Smooth muscle cell (in vitro differentiated cells): Measurements from ENCODE around the gene MRPL51. TPM values are rescaled to one million over a fixed set of nuclear protein-coding genes. Genes with fewer than 3 reads are reported as not detected.

ENCODE experiments used
- DNase-seq: peaks from one replicate; lab custom pipeline; 2025; ENCODE audit not compliant: unreplicated experiment; lab: John Stamatoyannopoulos, UW
- H2AFZ ChIP-seq: fragments of 200-600 bp; sonication (generic); 2 replicates; pipeline ENCODE4 v1.6.0; 2016; ENCODE audit warnings: antibody characterized with exemption, low read depth, mild to moderate bottlenecking
- H3F3A ChIP-seq: fragments of 200-600 bp; sonication (generic); 2 replicates; pipeline ENCODE4 v1.6.0; 2017; ENCODE audit warnings: antibody characterized with exemption, low read depth
- H3K27ac ChIP-seq: fragments of 200-600 bp; sonication (generic); 2 replicates; pipeline ENCODE4 v1.5.1; 2016; ENCODE audit warnings: low read depth, mild to moderate bottlenecking
- H3K27me3 ChIP-seq: fragments of 200-600 bp; sonication (generic); 2 replicates; pipeline ENCODE4 v1.6.1; 2016; ENCODE audit warnings: low read depth, mild to moderate bottlenecking
- H3K36me3 ChIP-seq: fragments of 200-600 bp; sonication (generic); 2 replicates; pipeline ENCODE4 v1.5.1; 2016; ENCODE audit warnings: low read depth
- H3K4me1 ChIP-seq: fragments of 200-600 bp; sonication (generic); 2 replicates; pipeline ENCODE4 v1.5.1; 2016; ENCODE audit warnings: low read depth
- H3K4me2 ChIP-seq: fragments of 200-600 bp; sonication (generic); 2 replicates; pipeline ENCODE4 v1.6.0; 2016; ENCODE audit warnings: mild to moderate bottlenecking
- H3K4me3 ChIP-seq: fragments of 200-600 bp; sonication (generic); 2 replicates; pipeline ENCODE4 v1.5.1; 2016; ENCODE audit warnings: mild to moderate bottlenecking
- H3K79me2 ChIP-seq: fragments of 200-600 bp; sonication (generic); 2 replicates; pipeline ENCODE4 v1.6.0; 2016; ENCODE audit warnings: low read depth, mild to moderate bottlenecking
- H3K9ac ChIP-seq: fragments of 200-600 bp; sonication (generic); 2 replicates; pipeline ENCODE4 v1.6.0; 2016; ENCODE audit warnings: low read depth
- H3K9me3 ChIP-seq: fragments of 200-600 bp; sonication (generic); replicated peaks from 2 replicates; pipeline ENCODE4 v1.5.1; 2016; ENCODE audit warnings: low read depth
- H4K20me1 ChIP-seq: fragments of 200-600 bp; sonication (generic); 2 replicates; pipeline ENCODE4 v1.6.0; 2016; ENCODE audit warnings: low read depth
- WGBS: methylation state at CpG from one replicate; pipeline ENCODE4 v1.1.7; 2016; ENCODE audit warnings: low lambda C conversion rate; 5-methylcytosine and 5-hydroxymethylcytosine counted together
- polyA plus RNA-seq: library from polyadenylated mRNA; unstranded; fragments of >200 nt; fragmentation: Nextera tagmentation; extraction: Ambion mirVana; gene quantifications from 2 replicates; pipeline ENCODE4 v1.2.1, GENCODE V29; 2016
- total RNA-seq: library from RNA; depleted of rRNA; stranded (reverse); fragments of >200 nt; gene quantifications from 2 replicates; pipeline ENCODE4 v1.2.3, GENCODE V29; 2014
- TF ChIP-seq, protein P1 (sequence below): fragments of 200-600 bp; sonication (generic); IDR thresholded peaks from 2 replicates; pipeline ENCODE4 v1.5.1; 2017; ENCODE audit warnings: borderline replicate concordance, mild to moderate bottlenecking, antibody characterized with exemption; ENCODE audit not compliant: insufficient read depth, poor library complexity, severe bottlenecking

The MRPL51 gene
- total and polyA plus RNA-seq, 2 experiments from 2014 or later = 126 to 364 TPM

DNA sequence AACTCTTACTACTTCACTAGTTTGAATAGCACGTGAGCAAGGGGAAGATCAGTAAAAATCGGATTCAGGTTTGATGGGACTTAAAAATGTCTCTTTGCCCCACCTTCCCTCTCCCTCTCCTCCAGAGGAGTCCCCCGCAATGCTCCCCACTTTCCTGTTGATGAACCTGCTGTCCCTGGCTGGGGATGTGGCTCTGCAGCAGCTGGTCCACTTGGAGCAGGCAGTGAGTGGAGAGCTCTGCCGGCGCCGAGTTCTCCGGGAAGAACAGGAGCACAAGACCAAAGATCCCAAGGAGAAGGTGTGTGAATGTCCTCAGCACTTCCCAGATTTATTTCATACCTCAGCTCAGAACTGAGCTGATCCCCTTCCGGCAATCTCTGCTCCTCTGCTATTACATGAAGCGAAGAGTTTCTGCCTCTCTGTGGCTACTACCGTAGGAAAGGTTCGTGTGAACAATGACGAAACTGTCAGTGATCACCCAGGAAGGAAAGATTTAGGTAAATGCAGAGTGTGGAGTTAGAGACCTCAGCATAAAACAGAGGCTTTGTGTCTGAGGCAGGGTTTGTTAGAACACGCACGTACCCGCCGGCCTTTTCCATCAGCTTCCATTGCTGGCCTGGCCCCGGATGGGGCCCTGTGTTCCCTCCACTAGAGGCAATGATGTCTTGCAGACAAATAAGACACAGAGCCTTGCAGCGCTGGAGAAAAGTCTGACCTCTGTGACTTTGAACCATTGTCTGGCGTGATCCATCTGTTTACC lies 33.9 kb upstream of the MRPL51 start:
- no peaks in the 10 kb centered on the region for H4K20me1 ChIP-seq
- H3F3A ChIP-seq = peaks cover 21% of the 10 kb centered on the region
- TF ChIP-seq, protein P1, sequence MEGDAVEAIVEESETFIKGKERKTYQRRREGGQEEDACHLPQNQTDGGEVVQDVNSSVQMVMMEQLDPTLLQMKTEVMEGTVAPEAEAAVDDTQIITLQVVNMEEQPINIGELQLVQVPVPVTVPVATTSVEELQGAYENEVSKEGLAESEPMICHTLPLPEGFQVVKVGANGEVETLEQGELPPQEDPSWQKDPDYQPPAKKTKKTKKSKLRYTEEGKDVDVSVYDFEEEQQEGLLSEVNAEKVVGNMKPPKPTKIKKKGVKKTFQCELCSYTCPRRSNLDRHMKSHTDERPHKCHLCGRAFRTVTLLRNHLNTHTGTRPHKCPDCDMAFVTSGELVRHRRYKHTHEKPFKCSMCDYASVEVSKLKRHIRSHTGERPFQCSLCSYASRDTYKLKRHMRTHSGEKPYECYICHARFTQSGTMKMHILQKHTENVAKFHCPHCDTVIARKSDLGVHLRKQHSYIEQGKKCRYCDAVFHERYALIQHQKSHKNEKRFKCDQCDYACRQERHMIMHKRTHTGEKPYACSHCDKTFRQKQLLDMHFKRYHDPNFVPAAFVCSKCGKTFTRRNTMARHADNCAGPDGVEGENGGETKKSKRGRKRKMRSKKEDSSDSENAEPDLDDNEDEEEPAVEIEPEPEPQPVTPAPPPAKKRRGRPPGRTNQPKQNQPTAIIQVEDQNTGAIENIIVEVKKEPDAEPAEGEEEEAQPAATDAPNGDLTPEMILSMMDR = no peak
- H3K9ac ChIP-seq = no peak overlapping the region
- H3K27me3 ChIP-seq = no peaks in the 10 kb centered on the region
- no peak overlapping the region for H3K4me2 ChIP-seq
- DNase-seq = no peak
- WGBS = 87% methylated on average over 18 of the region's 19 CpGs
- H2AFZ ChIP-seq = no peak overlapping the region
- H3K27ac ChIP-seq = no peak overlapping the region
- no peak overlapping the region for H3K4me3 ChIP-seq
- H3K9me3 ChIP-seq = no peaks in the 10 kb centered on the region
- H3K36me3 ChIP-seq = peaks cover 14% of the 10 kb centered on the region
- H3K79me2 ChIP-seq = no peaks in the 10 kb centered on the region
- peaks cover 5% of the 10 kb centered on the region for H3K4me1 ChIP-seq

DNA sequence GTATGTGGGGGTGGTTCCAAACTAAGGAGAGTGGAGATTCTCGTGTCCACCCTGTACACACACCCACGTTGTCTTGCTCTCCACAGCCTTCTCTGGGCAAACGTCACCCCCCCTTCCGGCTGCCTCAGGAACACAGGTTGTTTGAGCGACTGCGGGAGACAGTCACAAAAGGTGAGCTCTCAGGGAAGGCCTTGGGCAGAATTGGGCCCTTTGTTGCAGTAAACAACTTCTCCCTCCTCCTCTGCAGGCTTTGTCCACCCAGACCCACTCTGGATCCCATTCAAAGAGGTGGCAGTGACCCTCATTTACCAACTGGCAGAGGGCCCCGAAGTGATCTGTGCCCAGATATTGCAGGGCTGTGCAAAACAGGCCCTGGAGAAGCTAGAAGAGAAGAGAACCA lies 33.1 kb upstream of the MRPL51 start:
- H3K9me3 ChIP-seq = no peaks in the 10 kb centered on the region
- H2AFZ ChIP-seq = no peak overlapping the region
- no peak overlapping the region for H3K27ac ChIP-seq
- H3K9ac ChIP-seq = no peak overlapping the region
- TF ChIP-seq, protein P1 = no peak
- no peak overlapping the region for H3K4me3 ChIP-seq
- no peak overlapping the region for H3K4me2 ChIP-seq
- DNase-seq = no peak
- no peaks in the 10 kb centered on the region for H3K4me1 ChIP-seq
- no peaks in the 10 kb centered on the region for H3K27me3 ChIP-seq
- WGBS = 94% methylated on average over 7 of the region's 7 CpGs
- H3K79me2 ChIP-seq = no peaks in the 10 kb centered on the region
- peaks cover 14% of the 10 kb centered on the region for H3K36me3 ChIP-seq
- no peaks in the 10 kb centered on the region for H4K20me1 ChIP-seq
- peaks cover 13% of the 10 kb centered on the region for H3F3A ChIP-seq

DNA sequence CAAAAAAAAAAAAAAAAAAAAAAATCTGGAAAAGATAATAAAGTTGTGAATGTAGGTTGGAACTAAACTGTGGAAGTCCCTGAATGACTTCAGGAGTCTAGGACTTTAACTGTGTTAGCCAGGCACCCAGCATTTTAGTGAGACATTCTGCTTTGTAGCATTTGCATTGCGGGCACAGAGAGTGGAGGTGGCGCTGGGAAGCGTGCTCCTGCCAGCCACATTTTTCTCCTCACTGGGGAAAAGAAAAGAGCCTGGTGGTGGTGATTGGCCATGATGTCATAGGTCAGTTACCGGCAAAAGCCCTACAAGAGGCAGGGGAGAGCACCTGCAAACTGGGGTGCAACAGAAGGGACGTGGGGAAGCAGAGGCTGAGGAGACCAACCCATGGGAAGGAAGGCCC lies 31.6 kb upstream of the MRPL51 start:
- no peak for DNase-seq
- peaks cover 20% of the 10 kb centered on the region for H3K36me3 ChIP-seq

More for the DNA sequence above, 31.6 kb upstream of the MRPL51 start:
- H3K4me1 ChIP-seq = no peaks in the 10 kb centered on the region
- H2AFZ ChIP-seq = no peak overlapping the region
- TF ChIP-seq, protein P1 = no peak
- H3K9ac ChIP-seq = no peak overlapping the region
- H4K20me1 ChIP-seq = no peaks in the 10 kb centered on the region
- H3K4me3 ChIP-seq = no peak overlapping the region
- H3K27me3 ChIP-seq = no peaks in the 10 kb centered on the region
- no peak overlapping the region for H3K4me2 ChIP-seq
- H3F3A ChIP-seq = no peaks in the 10 kb centered on the region
- no peak overlapping the region for H3K27ac ChIP-seq
- no peaks in the 10 kb centered on the region for H3K79me2 ChIP-seq
- 92% methylated on average over 5 of the region's 5 CpGs for WGBS
- H3K9me3 ChIP-seq = no peaks in the 10 kb centered on the region
